Activated T-cell treated with anti-CD3 and anti-CD28 coated beads for 48 hours (primary cell): ENCODE measurements around the gene C16orf90.

ENCODE experiments used
- DNase-seq: peaks from one replicate; pipeline ENCODE4 v3.0.0-alpha.2; 2020; ENCODE audit warnings: low read depth

The C16orf90 gene, protein sequence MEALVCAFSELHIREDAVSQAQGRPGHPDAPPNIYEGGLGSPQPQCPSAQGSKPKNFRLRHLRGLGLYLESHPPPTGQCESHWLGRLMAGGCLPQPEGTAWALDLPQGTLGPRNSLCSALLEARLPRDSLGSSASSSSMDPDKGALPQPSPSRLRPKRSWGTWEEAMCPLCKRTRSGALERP

DNA sequence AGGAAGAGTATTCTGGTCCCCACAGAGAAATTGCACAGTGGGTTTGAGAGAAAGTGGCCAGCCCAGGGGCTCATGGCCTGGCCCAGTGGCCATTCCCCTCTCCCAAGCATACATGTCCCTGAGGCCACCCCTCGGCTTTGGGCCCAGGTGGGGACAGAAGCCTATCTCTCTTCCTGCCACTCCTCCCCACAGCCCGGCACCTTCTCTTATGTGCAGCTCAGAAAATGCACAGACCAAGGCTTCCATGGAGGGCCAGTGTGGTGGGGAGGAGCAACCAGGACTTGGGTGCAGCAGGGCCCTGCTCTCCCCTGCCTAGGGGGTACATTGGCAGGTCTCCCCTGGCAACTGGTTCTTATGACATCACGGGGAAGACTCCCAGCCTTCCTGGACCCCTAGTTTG is at the start of gene C16orf90:
C16orf90 (minus strand) TSS at position 314 of the 400 bp plus-strand sequence; CDS start at position 246, 68 bp downstream.
- no peak for DNase-seq

DNA sequence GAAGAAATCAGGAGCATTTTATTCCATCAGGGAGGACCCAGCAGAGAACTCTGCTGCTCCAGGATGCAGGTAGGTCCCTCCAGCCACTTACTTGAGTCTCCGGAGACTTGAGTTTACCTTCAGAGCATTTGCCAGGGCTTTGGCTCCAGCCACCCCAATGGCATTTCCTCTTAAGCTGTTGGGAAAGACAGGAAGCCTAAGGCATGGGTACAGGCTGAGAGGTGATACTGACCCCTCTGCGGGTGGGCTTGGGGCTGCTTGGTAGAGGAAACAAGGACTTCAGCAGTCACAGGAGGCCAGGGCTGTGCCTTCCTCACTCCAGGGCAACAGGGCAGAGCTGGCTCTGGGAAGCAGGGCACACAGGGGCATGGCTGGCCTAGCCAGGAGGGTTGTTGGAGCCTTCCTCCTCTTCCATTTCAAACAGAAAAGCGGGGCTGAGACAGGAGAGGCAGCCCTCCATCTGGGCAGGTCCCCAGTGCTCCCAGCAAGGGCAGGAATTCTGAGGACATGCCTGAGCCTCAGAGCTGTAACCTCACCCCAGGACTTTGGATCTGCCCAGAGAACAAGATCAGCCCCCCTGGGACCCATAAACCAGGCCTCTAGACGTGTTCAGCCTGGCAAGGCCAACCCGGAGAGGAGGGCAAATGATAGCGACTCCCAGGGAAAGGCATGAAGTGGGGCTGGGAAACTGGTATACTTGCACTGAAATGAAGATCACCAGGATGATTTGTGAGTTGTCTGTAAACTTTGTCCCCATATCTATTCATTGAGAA is 47.5 kb upstream of the C16orf90 start:
- DNase-seq, result no peak

DNA sequence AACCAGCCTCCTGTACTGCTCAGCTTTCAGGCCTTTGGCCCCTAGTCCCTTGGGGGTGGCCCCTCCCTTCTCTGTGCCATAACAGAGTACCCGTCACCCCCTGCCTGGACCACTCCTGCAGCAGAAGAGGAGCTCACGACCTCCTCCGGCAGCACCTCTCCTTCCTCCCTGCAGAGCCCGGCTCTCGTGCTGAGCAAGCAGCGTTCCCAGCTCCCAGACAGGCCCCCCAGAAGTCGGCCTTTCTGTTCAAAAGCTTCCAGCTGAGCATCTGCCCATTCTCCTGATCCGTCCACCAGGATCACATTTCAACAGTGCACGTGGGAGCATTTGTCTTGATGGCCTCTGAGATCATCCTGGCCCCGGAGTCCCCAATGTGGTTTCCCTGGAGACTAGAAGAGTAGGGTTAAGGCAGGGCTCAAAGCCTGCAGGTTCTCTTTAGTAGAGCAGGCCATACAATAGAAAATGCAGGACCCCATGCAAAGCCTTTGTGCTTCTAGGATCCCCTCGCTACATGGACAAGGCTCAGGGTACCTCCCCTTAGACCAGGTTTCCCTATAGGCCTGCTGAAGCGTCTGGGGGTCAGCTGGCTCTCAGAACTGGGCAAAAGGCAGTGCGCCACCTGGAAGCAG is 46.4 kb upstream of the C16orf90 start:
- DNase-seq, result no peak

DNA sequence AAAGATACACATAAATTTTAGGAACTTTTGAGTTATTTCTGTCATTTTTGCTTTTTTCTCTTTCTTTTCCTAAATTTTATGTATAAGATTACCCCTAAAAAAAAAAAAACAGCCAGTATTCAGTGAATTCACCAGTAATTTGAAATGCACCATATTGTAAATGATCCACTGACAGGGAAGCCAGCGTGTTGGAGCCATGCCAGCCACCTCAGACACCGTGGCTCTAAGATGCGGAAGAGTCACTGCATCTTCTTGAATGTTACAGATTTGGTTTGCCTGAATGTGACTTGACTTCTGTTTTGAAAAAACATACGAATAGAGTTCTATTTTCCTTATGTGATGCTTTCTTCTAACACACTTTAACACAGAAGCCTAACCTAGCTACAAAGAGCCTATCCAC is 42.9 kb upstream of the C16orf90 start:
- DNase-seq, result no peak

DNA sequence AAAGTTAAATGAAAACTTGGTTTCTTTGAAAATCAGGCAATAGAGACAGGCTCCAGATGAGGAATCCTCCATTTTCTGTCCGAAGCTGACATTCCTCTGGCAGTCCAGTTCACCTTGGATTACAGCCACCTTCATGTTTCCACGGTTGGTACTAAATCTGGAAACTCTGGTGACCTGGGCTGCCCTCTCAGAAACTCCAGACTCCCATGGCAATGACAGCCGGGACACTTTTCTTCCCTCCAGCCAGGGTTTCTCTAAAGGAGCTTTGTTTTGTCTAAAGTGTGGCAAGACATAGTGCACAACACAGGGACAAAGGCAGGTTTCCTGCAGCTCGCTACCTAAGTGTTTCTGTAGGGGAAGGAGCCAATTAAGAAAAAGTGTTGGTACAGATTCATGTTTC is 41.6 kb upstream of the C16orf90 start:
- DNase-seq, result no peak

DNA sequence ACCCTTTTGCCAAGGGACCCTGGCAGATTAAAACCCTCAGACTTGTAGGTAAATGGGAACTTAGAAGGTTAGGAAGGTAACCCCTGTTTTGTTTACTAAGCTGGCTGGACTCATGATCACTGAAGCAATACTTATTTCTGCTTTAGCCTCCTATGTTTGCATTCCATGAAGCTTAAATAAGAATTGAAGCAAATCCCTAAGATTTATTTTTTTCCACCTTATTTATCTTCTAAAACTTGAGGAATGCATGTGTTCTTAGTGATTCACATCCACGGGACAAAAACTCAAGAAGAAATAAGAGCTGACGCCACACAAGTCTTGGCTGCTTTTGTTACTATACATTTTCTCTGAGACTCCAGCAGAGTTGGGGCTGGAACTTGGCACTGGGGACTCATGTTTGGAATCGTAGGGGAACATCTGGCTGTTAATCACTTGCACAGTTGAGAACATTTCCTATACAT is 41.0 kb upstream of the C16orf90 start:
- DNase-seq, result no peak

DNA sequence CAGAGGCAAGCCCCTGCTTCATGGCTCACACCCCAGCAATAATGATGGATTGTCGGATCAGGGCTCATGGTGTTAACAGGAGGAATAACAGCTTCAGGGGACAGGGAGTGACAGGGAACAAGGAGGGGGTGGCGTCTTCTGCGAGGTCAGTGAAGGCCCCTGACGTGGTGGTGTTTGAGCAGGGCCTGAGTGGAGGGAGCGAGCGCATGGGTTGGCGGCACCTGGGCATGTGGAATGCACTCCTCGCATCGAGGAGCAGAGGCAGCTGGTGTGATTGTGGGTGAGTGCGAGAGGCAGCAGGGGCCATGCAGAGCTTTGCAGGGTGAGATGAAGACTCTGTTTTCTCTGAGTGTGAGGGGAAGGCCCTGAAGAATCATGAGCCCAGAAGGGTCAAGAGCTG is 38.8 kb upstream of the C16orf90 start:
- DNase-seq, result no peak

DNA sequence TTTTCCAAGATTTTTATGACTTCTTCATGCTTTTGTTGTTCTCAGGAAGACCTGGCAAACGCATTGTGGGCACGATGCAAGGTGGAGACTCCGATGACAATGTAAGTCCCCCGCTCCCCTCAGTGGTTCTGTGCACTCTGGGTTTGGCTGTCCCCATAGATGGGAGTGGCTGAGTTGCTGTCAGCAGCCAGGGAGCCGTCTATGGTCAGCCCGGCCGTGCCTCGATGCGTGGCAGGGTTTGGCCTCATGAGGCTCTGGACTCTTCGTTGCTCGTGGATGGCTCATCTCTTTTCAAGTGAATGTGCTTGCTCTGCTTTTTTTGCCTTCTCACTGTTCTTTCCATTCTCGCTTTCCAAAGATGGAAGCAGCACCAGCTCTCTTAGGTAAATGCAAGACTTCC is 37.5 kb upstream of the C16orf90 start:
- DNase-seq, result no peak

DNA sequence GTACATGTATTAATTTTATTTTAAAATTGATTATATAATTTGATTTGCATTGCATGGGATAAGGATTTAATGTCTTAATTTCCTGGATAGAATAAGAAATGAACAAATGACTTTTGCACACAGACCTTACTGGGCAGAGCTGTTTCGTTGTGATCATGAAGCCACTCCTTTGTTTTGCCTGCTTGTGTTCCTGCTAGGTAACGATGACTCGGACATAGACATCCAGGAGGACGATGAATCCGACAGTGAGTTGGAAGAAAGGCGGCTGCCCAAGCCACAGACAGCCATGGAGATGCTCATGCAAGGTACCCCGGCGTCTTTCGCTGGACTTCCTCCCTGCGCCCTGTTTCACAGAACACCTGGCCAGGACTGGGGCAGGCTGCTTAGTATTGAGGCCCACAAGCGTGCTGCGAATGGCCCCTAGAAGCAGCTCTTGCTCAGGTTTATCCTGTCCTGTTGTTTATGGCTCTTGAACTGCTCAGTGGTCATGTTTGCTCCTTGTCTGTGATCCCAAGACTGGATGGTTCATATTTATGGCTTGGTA is 35.2 kb upstream of the C16orf90 start:
- no peak for DNase-seq

DNA sequence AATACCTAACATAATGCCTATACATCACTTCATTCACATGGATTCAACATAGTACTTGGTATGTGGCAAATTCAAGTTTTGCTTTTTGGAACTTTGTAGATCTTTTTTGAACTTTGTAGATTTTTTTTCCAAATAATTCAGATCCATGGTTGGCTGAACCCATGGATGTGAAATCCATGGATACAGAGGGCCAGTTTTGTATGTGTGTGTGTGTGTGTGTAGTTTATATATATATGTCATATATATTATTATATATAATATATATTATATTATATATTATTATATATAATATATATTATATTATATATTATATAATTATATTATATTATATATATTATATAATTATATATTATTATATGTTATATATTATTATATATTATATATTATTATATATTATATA is 33.9 kb upstream of the C16orf90 start:
- DNase-seq, result no peak

DNA sequence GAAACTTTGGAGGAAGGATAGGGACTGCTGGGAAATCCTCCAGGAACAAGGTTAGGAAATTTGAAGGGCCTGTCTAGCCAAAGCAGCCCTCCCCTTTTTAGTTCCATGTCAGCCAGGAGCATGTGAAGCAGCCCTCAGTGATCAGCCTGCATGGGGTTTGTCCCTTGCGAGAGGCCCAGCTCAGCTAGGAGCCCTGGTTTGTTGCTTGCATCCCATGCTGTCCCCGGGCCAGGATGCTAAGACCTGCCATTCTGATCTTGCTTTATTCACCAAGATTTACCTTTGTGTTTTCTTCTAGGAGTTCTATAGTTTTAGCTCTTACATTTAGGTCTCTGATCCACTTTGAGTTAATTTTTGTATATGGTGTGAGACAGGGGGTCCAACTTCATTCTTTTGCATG is 33.1 kb upstream of the C16orf90 start:
- no peak for DNase-seq

DNA sequence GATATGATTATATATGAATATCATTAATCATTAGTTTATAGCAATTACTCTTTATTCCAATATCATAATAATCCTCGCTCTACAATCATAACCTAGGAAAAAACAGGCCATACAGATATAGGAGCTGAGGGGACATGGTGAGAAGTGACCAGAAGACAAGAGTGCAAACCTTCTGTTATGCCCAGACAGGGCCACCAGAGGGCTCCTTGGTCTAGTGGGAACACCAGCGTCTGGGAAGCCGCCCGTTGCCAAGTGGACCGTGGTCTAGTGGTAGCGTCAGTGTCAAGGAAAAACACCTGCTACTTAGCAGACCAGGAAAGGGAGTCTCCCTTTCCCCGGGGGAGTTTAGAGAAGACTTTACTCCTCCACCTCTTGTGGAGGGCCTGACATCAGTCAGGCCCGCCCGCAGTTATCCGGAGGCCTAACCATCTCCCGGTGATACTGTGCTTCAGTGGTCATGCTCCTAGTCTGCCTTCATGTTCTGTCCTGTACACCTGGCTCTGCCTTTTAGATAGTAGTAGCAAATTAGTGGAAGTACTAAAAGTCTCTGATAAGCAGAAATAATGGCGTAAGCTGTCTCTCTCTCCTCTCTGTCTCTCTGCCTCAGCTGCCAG is 32.0 kb upstream of the C16orf90 start:
- peak; percentile 48 for DNase-seq

DNA sequence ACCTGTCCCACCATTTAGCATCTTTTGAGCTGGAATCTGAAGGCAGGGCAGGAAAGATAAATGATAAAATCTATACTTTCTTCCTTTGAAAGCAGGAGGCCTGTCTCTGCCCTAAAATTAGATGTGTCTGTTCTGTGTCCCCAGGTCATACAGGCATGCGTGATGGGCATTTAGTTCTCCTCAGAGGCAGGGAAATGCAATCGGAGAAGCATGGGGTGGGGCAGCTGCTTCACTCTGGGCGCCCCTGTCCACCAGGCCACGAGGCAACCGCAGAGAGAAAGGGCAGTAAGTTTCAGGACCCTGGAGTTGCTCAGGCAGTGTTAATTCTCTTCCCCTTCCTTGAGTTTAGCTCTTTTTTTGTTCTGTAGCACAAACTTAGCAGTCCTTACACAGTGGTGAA is 30.7 kb upstream of the C16orf90 start:
- no peak for DNase-seq

DNA sequence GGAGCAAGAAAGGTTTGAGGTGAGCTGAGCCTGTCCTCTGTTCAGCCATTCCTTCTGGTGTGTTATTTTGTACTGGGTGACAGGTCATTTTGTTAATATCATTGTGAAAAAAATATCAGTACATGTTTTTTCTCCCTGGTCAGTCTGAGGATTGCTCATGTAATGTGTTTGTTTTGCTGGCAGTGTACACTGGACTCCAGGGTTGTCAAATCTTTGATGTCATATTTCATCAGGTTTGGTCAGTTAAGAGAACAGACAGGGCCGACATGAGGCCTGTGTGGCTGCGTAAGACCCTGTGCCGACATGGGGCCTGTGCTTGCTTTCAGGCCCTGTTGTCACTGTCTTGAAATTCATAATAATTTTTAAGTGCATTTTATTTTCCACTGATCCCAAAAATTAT is 28.0 kb upstream of the C16orf90 start:
- no peak for DNase-seq

DNA sequence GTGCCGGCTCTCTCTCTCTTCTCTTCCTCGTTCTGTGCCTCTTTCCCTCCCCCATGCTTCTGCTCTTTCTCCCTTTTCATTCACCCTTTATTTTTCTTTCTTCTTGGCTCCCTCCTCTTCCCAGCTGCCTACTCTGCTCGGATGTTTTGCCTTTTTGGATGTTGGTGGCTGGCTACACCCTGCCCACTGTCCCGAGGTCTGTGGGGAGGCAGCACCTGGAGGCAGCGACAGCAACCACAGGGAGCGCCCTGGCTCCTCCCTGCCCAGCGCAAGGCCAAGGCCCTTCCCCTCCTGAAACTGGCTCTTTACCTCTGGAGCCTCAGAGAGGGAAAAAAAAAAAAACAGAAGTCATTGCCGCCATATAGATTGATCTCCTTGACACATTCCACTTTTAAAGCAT is 25.6 kb upstream of the C16orf90 start:
- DNase-seq, result no peak

DNA sequence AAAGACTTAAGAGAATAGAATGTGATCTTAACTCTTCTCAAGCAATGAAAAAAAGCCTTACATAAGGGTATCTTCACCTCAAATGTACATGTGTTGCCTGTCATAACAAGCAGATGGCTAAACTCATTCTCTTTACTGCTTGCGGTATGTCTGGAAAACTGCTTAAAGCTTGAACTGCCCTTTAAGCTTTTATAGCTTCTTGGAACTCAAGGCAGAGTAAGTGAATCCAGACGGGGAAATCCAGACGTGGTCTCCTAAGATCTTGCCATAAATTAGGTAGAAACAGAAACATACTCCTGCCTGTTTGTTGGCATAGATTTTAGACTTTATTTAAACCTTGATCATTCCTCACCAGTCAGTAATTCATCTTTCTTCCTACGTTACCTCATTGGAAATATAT is 25.1 kb upstream of the C16orf90 start:
- DNase-seq, result no peak

DNA sequence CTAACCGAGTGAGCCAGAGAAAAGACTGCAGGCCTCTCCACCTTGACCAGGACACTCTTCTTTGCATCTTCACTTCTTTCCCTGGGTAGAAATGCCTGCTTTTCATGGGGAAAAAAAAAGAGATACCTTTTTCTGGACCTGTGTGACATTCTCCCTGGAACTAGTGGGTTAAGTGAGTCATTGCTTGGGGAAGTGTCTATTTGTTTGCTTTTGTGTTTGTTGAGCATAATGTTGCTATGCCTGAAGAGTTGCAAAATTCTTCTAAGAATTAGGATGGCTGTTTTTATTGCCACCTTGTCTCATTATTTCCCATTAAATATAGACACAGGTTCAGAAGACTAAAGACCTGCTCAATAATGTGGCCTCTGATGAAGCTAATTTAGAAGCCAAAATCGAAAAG is 24.3 kb upstream of the C16orf90 start:
- DNase-seq, result no peak

DNA sequence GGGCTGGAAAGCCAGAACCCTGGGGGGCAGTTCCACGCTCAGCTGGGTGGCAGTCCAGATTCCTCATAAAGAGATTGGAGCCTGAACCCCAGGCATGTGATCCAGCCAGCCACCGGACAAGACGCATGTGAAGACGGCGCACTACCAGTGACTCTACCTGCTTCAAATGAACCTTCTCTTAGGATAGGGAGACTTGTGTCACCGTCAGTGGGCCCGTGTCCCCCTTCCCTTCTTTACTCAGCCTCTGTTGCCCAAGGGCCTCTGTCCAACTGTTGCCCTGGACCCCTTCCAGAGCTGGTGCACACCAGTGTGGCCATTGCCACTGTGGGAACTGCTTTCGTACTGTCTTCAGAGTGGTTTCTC is 23.7 kb upstream of the C16orf90 start:
- DNase-seq, result no peak

DNA sequence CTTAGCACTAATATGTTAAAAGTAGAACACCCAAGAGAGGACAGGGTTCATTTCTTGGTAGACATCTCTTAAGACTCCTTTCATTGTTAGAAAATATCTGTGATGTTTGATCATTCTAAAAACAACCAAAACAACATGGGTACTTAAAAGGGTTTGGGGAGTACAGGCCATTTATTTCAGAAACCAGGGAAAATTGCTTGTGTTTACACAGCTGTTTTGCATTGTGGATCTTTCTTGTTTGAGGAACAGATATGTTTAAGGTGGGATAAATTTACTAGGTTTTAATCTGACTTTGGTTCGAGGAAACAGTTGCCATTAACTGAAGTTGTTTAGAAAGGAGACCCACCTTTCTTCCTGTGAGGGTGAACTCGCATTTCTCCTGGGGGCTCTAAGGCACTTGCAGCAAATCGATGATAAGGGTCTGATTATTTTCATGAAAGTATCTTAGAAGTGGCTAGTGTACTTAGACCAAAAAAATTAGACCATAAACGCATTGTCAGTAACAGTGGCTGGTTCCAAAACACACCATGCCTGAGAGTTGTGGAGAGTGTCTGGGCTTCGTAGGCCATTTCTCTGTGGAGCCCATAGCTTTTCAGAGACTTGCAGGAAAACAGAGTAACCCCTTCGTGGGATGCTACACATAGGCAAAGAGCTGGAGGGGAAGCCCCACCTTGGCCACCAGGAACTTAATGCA is 23.1 kb upstream of the C16orf90 start:
- no peak for DNase-seq

DNA sequence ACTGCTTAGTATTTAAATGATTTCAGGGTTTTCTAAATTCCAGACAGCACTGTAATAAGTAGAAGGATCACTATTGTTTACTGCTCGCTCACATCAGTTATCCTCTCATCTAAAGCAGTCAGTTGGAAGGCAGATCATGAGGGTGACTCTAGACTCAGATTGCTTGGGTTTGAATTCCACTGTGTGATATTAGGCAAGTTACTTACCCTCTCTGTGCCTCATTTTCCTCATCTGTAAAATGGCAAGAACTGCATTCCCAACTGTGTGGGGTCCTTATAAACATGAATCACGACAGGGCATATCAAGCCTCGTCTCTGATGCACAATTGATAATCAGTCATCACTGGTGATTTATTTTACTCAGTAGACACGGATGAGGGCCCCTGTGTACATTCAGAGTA is 20.6 kb upstream of the C16orf90 start:
- no peak for DNase-seq

DNA sequence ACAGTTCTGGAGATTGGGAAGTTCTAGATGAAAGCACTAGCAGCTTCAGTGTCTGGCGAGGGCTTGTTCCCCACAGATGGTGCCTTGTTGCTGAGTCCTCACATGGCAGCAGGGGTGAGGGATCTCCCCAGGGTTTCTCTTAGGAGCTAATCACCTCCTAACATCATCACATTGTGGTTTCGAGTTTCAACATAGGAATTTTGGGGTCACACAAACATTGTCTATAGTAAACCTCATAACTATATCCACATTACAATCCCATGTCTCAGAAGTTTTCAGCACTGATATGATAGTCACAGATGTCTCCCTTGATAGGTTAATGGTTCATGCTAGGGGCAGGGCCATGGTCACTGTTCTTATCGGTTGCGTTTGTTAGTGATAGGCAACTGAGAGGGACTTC is 19.3 kb upstream of the C16orf90 start:
- DNase-seq, result no peak

DNA sequence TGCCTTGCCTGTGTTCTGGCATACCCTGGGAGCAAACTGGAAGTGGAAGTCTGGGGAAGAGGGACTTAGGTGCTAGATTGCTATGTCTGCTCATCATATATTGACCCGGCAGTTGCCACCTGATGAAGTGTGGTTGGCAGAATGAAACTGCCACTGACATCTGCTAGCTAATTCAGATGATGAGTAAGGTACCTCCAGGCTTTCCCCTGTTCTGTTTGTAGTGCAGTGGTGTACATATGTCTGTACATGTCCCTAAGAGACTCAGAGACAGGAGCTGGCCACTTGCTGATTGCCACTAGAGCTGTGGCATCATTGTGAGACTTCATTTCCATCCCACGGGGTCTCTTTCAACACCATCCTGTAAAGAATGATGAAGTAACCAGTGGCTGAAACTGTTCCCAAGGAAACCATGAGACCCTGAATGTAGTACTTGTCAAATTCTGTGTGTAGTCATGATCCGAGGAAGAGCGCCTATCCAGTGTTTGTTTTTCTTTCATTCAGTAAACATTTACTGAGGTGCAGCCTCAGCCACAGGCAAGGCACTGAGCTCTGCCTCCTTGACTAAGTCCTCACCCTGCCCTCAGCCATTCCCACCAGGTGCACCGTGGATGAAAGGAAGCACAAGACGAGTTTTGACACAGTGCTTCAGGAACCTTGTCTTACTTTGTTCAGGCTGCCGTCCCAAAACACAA is 18.7 kb upstream of the C16orf90 start:
- DNase-seq, result no peak
